Measurements from ENCODE around the gene TRAPPC6A. TPM values are rescaled to one million over a fixed set of nuclear protein-coding genes. Genes with fewer than 3 reads are reported as not detected.

TRAPPC6A gene
- total and polyA plus RNA-seq, 3 donors from 2014 or later: 37.0 to 42.8 (median 38.7) TPM

GRCh38 chr19:45179072-45179891, 1.2 kb upstream of the TRAPPC6A start:
- DNase-seq: peak; percentile 65
- intact Hi-C loops (cut with DNase I; ENCODE audit: low total_unique reads): no loop called here
- 0 to 1% methylated on average over 4 to 29 of the region's 97 CpGs for WGBS, 2 donors

DNA sequence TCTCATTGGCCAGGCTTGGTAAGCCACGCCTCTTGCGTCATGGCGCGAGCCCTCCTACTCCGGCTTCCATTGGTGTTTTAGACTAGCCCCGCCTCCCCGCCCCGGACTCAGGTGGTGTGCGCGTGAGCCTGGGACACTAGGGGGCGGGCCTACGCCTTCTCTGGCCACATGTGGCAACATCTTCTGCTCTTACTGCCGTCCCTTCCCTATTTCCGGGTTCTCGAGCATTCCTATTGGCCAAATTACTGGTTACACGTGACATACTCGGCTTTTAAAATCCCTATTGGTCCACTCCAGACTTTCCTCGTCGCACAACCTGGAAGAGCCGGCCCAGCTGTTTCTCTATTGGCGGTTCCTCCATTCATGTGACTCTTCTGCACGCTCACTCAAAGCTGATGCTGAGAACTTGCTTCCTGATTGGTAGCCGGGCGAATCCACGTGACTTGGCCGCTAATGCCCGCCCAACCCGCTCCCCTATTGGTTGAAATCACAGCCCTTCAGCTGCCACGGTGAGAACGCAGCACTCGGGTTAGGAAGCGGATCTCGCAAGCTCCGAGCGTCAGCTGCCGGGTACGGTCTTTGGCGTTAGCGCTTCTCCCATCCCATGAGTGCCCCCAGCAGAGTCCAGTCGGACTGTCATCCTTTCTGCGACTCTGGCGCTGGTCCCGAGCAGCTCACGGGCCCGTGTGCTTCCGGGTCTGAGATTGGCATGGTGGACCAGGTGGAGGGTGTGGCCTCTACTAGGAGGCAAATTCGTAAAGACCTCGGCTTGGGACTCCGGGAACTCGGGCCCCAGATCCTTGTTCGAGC, 430 bp upstream of the TRAPPC6A start, which contains the start of gene BLOC1S3:
BLOC1S3 (plus strand) TSS at position 523 of the 810 bp plus-strand sequence. CDS start 513 bp downstream, outside the sequence.
- H3K4me1 ChIP-seq: peaks cover 22% of the 10 kb centered on the region
- H3K4me3 ChIP-seq: peak within 1 kb of the TSS; percentile 72 to 83
- DNase-seq: peak; percentile 100
- no peaks in the 10 kb centered on the region for H3K9me3 ChIP-seq
- H3K27me3 ChIP-seq: no peaks in the 10 kb centered on the region
- intact Hi-C loops (cut with DNase I; ENCODE audit: low total_unique reads): no loop called here
- H3K36me3 ChIP-seq (ENCODE audit: low read depth, missing control alignments): no peaks in the 10 kb centered on the region
- TF ChIP-seq POLR2A (IDR thresholded peaks at IDR 0.05): peak; percentile 83
- TF ChIP-seq CTCF (IDR thresholded peaks at IDR 0.05): peak; percentile 12 to 59 (median 52)
- WGBS, 2 donors: 0% methylated on average over 39 to 50 of the region's 51 CpGs
- peak within 1 kb of the TSS; percentile 92 to 93 for H3K27ac ChIP-seq

More at GRCh38 chr19:45179072-45179891, 1.2 kb upstream of the TRAPPC6A start:
- peaks cover 22% of the 10 kb centered on the region for H3K4me1 ChIP-seq
- H3K36me3 ChIP-seq (ENCODE audit: low read depth, missing control alignments): no peaks in the 10 kb centered on the region
- H3K27me3 ChIP-seq: no peaks in the 10 kb centered on the region
- H3K9me3 ChIP-seq: no peaks in the 10 kb centered on the region
- H3K27ac ChIP-seq: peak overlapping the region; percentile 90 to 91
- TF ChIP-seq POLR2A (IDR thresholded peaks at IDR 0.05) (no peak), CTCF (IDR thresholded peaks at IDR 0.05) (no peak)
- peak overlapping the region; percentile 67 to 83 for H3K4me3 ChIP-seq

DNA sequence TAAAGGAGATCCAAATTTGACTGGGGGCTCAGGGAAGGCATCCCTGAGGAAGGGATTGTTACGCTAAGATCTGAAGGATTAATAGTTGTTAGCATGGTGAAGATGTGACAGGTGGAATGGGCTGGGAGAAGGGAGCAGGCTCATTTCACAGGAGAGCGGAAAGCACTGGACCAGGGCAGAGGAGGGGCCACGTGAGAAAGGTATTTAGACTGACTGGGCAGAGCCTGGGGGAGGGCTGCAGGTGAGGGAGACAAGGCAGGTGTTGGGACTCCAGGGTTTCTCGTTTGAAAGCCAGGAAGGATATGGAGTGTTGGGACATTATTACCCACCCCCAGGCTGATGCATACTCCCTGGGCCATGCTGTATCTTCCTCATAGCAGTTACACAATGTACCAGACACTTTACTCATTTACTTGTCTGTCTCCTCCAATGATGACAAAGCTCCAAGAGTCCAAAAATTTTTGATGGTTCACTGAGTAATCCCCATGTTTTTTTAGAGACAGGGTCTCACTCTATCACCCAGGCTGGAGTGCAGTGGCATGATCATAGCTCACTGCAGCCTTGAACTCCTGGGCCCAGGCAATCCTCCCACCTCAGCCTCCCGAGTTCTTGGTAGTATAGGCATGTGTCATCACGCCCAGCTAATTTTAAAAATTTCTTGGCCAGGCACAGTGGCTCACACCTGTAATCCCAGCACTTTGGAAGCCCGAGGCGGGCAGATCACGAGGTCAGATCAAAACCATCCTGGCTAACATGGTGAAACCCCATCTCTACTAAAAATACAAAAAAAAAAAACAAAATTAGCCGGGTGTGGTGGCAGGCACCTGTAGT, 2.3 kb downstream of the TRAPPC6A start:
- H3K36me3 ChIP-seq (ENCODE audit: low read depth, missing control alignments): no peaks in the 10 kb centered on the region
- no peaks in the 10 kb centered on the region for H3K27me3 ChIP-seq
- intact Hi-C loops (cut with DNase I; ENCODE audit: low total_unique reads): no loop called here
- H3K4me3 ChIP-seq: no peak overlapping the region
- DNase-seq: no peak
- 82 to 84% methylated on average over 10 of the region's 10 CpGs for WGBS, 2 donors
- no peaks in the 10 kb centered on the region for H3K9me3 ChIP-seq
- H3K27ac ChIP-seq: no peak overlapping the region
- H3K4me1 ChIP-seq: peaks cover 17% of the 10 kb centered on the region
- TF ChIP-seq CTCF (IDR thresholded peaks at IDR 0.05) (no peak), POLR2A (IDR thresholded peaks at IDR 0.05) (no peak)

DNA sequence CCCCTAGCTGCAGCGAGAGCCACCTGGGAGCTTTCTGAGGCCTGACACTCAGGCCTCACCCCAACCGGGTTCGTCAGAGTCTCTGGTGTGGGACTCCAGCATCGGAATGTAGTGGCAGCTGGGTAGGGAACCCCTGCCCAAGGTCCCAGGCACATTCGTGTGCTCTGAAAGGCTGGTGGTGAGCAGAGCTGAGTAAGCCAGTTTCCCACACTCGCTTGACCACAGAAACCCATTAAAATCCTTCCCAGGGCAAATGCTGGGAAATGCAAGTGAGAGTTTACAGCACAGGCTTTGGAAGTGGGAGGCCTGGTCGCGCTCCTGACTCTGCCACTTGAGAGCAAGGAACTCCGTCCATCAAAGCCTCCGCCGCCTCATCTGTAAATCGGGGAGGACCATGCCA, 4.2 kb downstream of the TRAPPC6A start:
- intact Hi-C loops (cut with DNase I; ENCODE audit: low total_unique reads): no loop called here
- no peak for DNase-seq
- no peaks in the 10 kb centered on the region for H3K9me3 ChIP-seq
- no peaks in the 10 kb centered on the region for H3K36me3 ChIP-seq (ENCODE audit: low read depth, missing control alignments)
- no peaks in the 10 kb centered on the region for H3K27me3 ChIP-seq
- H3K27ac ChIP-seq: no peak overlapping the region
- TF ChIP-seq CTCF (IDR thresholded peaks at IDR 0.05) (no peak), POLR2A (IDR thresholded peaks at IDR 0.05) (no peak)
- no peak overlapping the region for H3K4me3 ChIP-seq
- 87 to 89% methylated on average over 9 to 12 of the region's 12 CpGs for WGBS, 2 donors
- H3K4me1 ChIP-seq: peaks cover 7% of the 10 kb centered on the region
